ENCODE results near the gene SPATC1L. TPM values are rescaled to one million over a fixed set of nuclear protein-coding genes. Genes with fewer than 3 reads are reported as not detected.
A peak's percentile ranks its signal among the peaks of the same experiment; 100 is the strongest.

The SPATC1L gene
- total and polyA plus RNA-seq, 2 donors from 2014 or later, result 3.7 to 8.7 TPM

DNA sequence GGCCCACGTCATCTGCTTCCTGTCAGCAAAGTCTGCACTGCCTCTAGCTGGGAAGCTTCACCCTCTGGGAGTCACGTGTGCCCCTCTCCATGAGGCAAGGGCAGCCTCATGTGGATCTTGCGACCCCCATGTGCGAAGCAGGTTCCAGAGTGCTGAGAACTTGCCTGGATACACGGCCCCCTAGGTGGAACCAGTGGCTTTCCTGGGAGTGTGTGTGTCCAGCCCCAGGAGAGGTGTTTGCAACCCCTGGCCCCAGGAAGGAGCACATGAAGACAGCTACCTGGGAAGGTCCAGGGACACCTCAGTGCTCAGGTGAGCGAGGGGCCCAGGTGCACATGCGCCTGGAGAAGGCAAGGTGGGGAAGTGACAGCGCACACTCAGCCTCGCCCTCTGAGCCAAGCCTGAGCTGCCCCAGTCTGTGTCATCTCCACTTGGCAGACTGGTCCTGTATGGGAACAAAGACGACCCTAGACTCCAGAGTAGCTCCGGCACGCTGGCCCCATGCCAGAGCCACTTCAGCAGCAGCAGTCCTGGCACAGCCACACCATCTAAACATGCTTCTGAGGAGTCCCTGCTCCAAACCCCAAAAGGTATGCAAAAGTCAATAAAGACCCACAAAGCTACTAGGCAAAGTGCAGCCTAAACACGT, 35.5 kb upstream of the SPATC1L start:
- Histone ChIP-seq H3K36me3 (ENCODE audit: control insufficient read depth in 2 of 3, insufficient read depth in 3 of 3, low read length in 3 of 3) (peaks cover 0 to 14% (median 4%) of the 10 kb centered on the region in 3 donors), H3K4me1 (ENCODE audit: control insufficient read depth in 2 of 3, insufficient read depth in 2 of 3, low read depth in 1 of 3, low read length in 3 of 3) (no peaks in the 10 kb centered on the region), H3K27me3 (ENCODE audit: control insufficient read depth, insufficient read depth, low read length) (no peaks in the 10 kb centered on the region), H3K4me3 (ENCODE audit: low read length in 3 of 3) (no peak overlapping the region), H3K9ac (ENCODE audit: low read length in 3 of 3) (no peak overlapping the region), H3K9me3 (ENCODE audit: control insufficient read depth in 2 of 3, insufficient read depth in 1 of 3, low read length in 3 of 3) (no peaks in the 10 kb centered on the region), H3K27ac (ENCODE audit: low read depth in 2 of 2, low read length in 2 of 2) (no peak overlapping the region)
- intact Hi-C loops (cut with DNase I), result no loop called here
- TF ChIP-seq CTCF (IDR thresholded peaks at IDR 0.05; ENCODE audit: borderline replicate concordance, extremely low read depth, insufficient read depth), result no peak
- FAIRE-seq, result no peak
- peak in 1 of 5 donors; percentile 5 for DNase-seq

- Histone ChIP-seq H3K9ac (ENCODE audit: low read length in 3 of 3) (no peak overlapping the region), H3K27ac (ENCODE audit: low read depth in 2 of 2, low read length in 2 of 2) (no peak overlapping the region), H3K9me3 (ENCODE audit: control insufficient read depth in 2 of 3, insufficient read depth in 1 of 3, low read length in 3 of 3) (no peaks in the 10 kb centered on the region), H3K36me3 (ENCODE audit: control insufficient read depth in 2 of 3, insufficient read depth in 3 of 3, low read length in 3 of 3) (peaks cover 0 to 20% (median 4%) of the 10 kb centered on the region in 3 donors), H3K4me1 (ENCODE audit: control insufficient read depth in 2 of 3, insufficient read depth in 2 of 3, low read depth in 1 of 3, low read length in 3 of 3) (no peaks in the 10 kb centered on the region), H3K4me3 (ENCODE audit: low read length in 3 of 3) (no peak overlapping the region), H3K27me3 (ENCODE audit: control insufficient read depth, insufficient read depth, low read length) (no peaks in the 10 kb centered on the region)
- intact Hi-C loops (cut with DNase I), result no loop called here
- peak in 1 of 5 donors; percentile 5 for DNase-seq
- no peak for TF ChIP-seq CTCF (IDR thresholded peaks at IDR 0.05; ENCODE audit: borderline replicate concordance, extremely low read depth, insufficient read depth)
- no peak for FAIRE-seq
Observed at GRCh38 chr21:46218906-46219590, 34.8 kb upstream of the SPATC1L start.

DNA sequence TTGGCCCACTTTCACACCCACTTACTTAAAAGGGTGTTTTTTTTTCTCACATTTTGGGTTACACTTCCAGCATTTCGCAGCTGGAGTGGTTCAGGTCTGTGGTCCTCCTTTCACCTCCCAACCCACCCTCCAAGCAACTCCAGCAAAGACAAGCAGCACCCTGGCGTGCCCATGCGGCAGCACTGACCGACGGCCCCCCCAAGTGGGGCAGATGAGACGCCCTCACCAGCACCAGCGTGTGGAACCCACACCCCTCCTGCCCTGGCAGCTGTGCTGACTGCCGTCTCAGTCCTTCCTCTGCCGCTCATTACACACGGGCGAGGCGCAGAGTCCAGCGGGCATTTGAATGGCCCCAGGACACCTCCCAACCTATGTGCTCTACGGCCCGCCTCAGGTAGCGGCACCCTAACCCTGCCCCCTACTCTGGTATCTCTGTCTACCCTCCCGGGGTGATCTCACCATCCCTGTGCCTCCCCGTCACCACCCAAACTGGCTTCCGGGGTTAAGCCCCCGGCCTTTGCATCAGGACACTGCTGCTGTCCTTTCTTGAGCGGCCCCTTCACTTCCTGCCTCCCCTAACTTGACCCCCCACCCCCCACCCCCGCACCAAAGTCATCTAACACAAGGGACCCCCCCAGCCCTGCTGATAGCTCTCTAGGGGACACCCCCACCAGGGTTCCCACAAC, 33.4 kb upstream of the SPATC1L start:
- Histone ChIP-seq H3K4me1 (ENCODE audit: control insufficient read depth in 2 of 3, insufficient read depth in 2 of 3, low read depth in 1 of 3, low read length in 3 of 3) (no peaks in the 10 kb centered on the region), H3K9me3 (ENCODE audit: control insufficient read depth in 2 of 3, insufficient read depth in 1 of 3, low read length in 3 of 3) (no peaks in the 10 kb centered on the region), H3K36me3 (ENCODE audit: control insufficient read depth in 2 of 3, insufficient read depth in 3 of 3, low read length in 3 of 3) (peaks cover 0 to 20% (median 4%) of the 10 kb centered on the region in 3 donors), H3K27me3 (ENCODE audit: control insufficient read depth, insufficient read depth, low read length) (no peaks in the 10 kb centered on the region), H3K9ac (ENCODE audit: low read length in 3 of 3) (no peak overlapping the region), H3K27ac (ENCODE audit: low read depth in 2 of 2, low read length in 2 of 2) (no peak overlapping the region), H3K4me3 (ENCODE audit: low read length in 3 of 3) (no peak overlapping the region)
- intact Hi-C loops (cut with DNase I), result no loop called here
- no peak for TF ChIP-seq CTCF (IDR thresholded peaks at IDR 0.05; ENCODE audit: borderline replicate concordance, extremely low read depth, insufficient read depth)
- DNase-seq, result no peak
- no peak for FAIRE-seq
